ENCODE measurements around the gene SMIM27. TPM values are rescaled to one million over a fixed set of nuclear protein-coding genes. Genes with fewer than 3 reads are reported as not detected.

Gene SMIM27
- total RNA-seq, 1 experiment from 2014 or later = 8.1 TPM

GRCh38 chr9:32587901-32588300 is 35.8 kb downstream of the SMIM27 start:
- peak; percentile 42; the same call in 1 of the 2 replicates for ATAC-seq
- H4K20me1 ChIP-seq (ENCODE audit: insufficient read depth) = no peaks in the 10 kb centered on the region
- intact Hi-C loops (cut with micrococcal nuclease) = loop anchor here (2.0 to 10.0 kb wide), 3 partner anchors 237 to 637 kb away; no protein-coding TSS in a partner anchor

More at GRCh38 chr9:32587901-32588300, 35.8 kb downstream of the SMIM27 start:
- no peak overlapping the region for H3K9ac ChIP-seq (ENCODE audit: low read length)
- ChIA-PET POLR2A (no interaction called here), RAD21 (ENCODE audit: low non-redundant PET in 1 of 2, low total read pairs in 2 of 2, uncharacterized antibody in 2 of 2, unreplicated experiment in 2 of 2) (no interaction called here), CTCF (interaction anchor here (1.2 to 4.7 kb wide), 8 partner anchors 8 to 380 kb away, joined by 3 to 66 read pairs (median 8); no protein-coding TSS in a partner anchor)
- no peaks in the 10 kb centered on the region for H3K9me2 ChIP-seq (ENCODE audit: insufficient read depth)
- no peak overlapping the region for H3K4me2 ChIP-seq (ENCODE audit: low read length)
- no peaks in the 10 kb centered on the region for H3K79me2 ChIP-seq (ENCODE audit: insufficient read depth, low read length)
- no peak for DNase-seq (ENCODE audit: low read depth, low spot score)
- no peak overlapping the region for H2AFZ ChIP-seq (ENCODE audit: low read depth, low read length, poor library complexity, severe bottlenecking)
- no peak overlapping the region for H3K4me3 ChIP-seq (replicated peaks in 1 of 2; ENCODE audit: low read depth in 1 of 2, low read length in 2 of 2)
- no peaks in the 10 kb centered on the region for H3K36me3 ChIP-seq (ENCODE audit: control insufficient read depth in 1 of 2, insufficient read depth in 2 of 2, low read length in 2 of 2)
- no peak overlapping the region for H3K27ac ChIP-seq (ENCODE audit: low read depth, low read length)
- H3K9me3 ChIP-seq (ENCODE audit: control insufficient read depth in 1 of 2, insufficient read depth in 1 of 2, low read depth in 1 of 2, low read length in 2 of 2) = no peaks in the 10 kb centered on the region
- no TSS peak for BruUV-seq (replicated peaks)
- no peaks in the 10 kb centered on the region for H3K27me3 ChIP-seq (ENCODE audit: insufficient read depth, low read length)
- H3K4me1 ChIP-seq (ENCODE audit: control insufficient read depth in 1 of 2, insufficient read depth in 2 of 2, low read length in 2 of 2) = no peaks in the 10 kb centered on the region
- TF ChIP-seq CTCF (IDR thresholded peaks at IDR 0.05 in 2 of 3, conservative IDR thresholded peaks at IDR 0.05 in 1 of 3; ENCODE audit: borderline replicate concordance in 1 of 3, insufficient read depth in 1 of 3, low read depth in 2 of 3, low read length in 2 of 3) (no peak), EZH2 (IDR thresholded peaks at IDR 0.05) (no peak), EZH2phosphoT487 (IDR thresholded peaks at IDR 0.05; ENCODE audit: borderline replicate concordance) (no peak), SP1 (IDR thresholded peaks at IDR 0.05; ENCODE audit: low read depth) (no peak), FOSL1 (IDR thresholded peaks at IDR 0.05; ENCODE audit: low read depth) (no peak), ELF1 (IDR thresholded peaks at IDR 0.05; ENCODE audit: borderline replicate concordance, low read depth) (no peak), EGR1 (IDR thresholded peaks at IDR 0.05; ENCODE audit: low read depth) (no peak), ZBTB33 (IDR thresholded peaks at IDR 0.05; ENCODE audit: extremely low read depth, insufficient replicate concordance, low read length) (no peak), CEBPB (IDR thresholded peaks at IDR 0.05; ENCODE audit: low read depth) (no peak), YY1 (IDR thresholded peaks at IDR 0.05; ENCODE audit: extremely low read depth, insufficient replicate concordance, low read depth, low read length) (no peak), POLR2AphosphoS5 (IDR thresholded peaks at IDR 0.05; ENCODE audit: low read depth, low read length) (no peak), CBX3 (IDR thresholded peaks at IDR 0.05; ENCODE audit: low read depth) (no peak), MAX (IDR thresholded peaks at IDR 0.05) (no peak), JUND (IDR thresholded peaks at IDR 0.05) (no peak), SIN3A (IDR thresholded peaks at IDR 0.05; ENCODE audit: low read depth) (no peak), ZNF274 (IDR thresholded peaks at IDR 0.05; ENCODE audit: low read depth, low read length) (no peak)
